ENCODE data around the gene PAGE3.

Gene PAGE3, protein sequence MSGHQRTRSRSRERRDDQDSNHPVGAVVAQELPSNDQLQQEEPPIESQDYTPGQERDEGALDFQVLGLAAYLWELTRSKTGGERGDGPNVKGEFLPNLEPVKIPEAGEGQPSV

DNA sequence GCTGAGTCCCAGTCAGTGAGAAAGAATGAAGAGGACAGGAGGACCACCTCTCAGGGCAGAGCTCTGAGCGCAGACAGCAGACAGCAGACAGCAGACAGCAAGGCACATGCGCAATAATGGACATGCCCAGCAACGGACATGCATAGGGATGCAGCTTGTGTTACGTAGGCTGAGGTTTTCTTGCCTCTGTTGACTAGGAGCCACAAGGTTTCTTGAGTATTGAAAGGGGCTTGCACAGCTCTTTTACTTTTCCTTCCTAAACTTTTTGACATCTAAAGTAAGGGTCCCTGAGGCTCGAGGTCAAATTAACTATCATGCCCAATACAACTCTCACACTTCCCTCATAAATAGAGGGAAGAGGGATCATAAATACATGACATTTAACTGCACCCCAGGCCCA lies at the start of gene PAGE3:
Gene PAGE3 (minus strand): TSS at position 101 of the 400 bp plus-strand sequence. CDS start 1,013 bp downstream, outside the sequence.
- Histone ChIP-seq H3K4me1 (ENCODE audit: control insufficient read depth, insufficient read depth, low read length) (no peaks in the 10 kb centered on the region), H3K9me3 (ENCODE audit: control insufficient read depth, insufficient read depth, low read depth, low read length) (no peaks in the 10 kb centered on the region), H3K27ac (ENCODE audit: extremely low read depth, low read depth, low read length) (no peak within 1 kb of the TSS), H3K36me3 (ENCODE audit: control insufficient read depth in 2 of 2, insufficient read depth in 1 of 2, low read length in 2 of 2) (no peaks in the 10 kb centered on the region), H3K4me3 (ENCODE audit: low read depth, low read length) (no peak within 1 kb of the TSS)
- TF ChIP-seq ZNF248 (tag by site-specific recombination; IDR thresholded peaks at IDR 0.05): no peak
- no peak for TF ChIP-seq ZBTB44 (tag by site-specific recombination; IDR thresholded peaks at IDR 0.05)
- TF ChIP-seq ZNF596 (tag by site-specific recombination; IDR thresholded peaks at IDR 0.05): no peak
- TF ChIP-seq EGR2 (tag by site-specific recombination; IDR thresholded peaks at IDR 0.05; ENCODE audit: low read depth): no peak
- no peak for TF ChIP-seq REPIN1 (tag by site-specific recombination; IDR thresholded peaks at IDR 0.05; ENCODE audit: low read depth)
- TF ChIP-seq, protein P1, sequence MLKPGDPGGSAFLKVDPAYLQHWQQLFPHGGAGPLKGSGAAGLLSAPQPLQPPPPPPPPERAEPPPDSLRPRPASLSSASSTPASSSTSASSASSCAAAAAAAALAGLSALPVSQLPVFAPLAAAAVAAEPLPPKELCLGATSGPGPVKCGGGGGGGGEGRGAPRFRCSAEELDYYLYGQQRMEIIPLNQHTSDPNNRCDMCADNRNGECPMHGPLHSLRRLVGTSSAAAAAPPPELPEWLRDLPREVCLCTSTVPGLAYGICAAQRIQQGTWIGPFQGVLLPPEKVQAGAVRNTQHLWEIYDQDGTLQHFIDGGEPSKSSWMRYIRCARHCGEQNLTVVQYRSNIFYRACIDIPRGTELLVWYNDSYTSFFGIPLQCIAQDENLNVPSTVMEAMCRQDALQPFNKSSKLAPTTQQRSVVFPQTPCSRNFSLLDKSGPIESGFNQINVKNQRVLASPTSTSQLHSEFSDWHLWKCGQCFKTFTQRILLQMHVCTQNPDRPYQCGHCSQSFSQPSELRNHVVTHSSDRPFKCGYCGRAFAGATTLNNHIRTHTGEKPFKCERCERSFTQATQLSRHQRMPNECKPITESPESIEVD (tag by site-specific recombination; IDR thresholded peaks at IDR 0.05): no peak
- TF ChIP-seq, protein P2, sequence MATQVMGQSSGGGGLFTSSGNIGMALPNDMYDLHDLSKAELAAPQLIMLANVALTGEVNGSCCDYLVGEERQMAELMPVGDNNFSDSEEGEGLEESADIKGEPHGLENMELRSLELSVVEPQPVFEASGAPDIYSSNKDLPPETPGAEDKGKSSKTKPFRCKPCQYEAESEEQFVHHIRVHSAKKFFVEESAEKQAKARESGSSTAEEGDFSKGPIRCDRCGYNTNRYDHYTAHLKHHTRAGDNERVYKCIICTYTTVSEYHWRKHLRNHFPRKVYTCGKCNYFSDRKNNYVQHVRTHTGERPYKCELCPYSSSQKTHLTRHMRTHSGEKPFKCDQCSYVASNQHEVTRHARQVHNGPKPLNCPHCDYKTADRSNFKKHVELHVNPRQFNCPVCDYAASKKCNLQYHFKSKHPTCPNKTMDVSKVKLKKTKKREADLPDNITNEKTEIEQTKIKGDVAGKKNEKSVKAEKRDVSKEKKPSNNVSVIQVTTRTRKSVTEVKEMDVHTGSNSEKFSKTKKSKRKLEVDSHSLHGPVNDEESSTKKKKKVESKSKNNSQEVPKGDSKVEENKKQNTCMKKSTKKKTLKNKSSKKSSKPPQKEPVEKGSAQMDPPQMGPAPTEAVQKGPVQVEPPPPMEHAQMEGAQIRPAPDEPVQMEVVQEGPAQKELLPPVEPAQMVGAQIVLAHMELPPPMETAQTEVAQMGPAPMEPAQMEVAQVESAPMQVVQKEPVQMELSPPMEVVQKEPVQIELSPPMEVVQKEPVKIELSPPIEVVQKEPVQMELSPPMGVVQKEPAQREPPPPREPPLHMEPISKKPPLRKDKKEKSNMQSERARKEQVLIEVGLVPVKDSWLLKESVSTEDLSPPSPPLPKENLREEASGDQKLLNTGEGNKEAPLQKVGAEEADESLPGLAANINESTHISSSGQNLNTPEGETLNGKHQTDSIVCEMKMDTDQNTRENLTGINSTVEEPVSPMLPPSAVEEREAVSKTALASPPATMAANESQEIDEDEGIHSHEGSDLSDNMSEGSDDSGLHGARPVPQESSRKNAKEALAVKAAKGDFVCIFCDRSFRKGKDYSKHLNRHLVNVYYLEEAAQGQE (tag by site-specific recombination; IDR thresholded peaks at IDR 0.05): no peak
- TF ChIP-seq ZNF777 (tag by site-specific recombination; IDR thresholded peaks at IDR 0.05; ENCODE audit: borderline replicate concordance): no peak
- TF ChIP-seq FEZF1 (tag by site-specific recombination; IDR thresholded peaks at IDR 0.05): no peak
- POLR2A ChIA-PET: interaction anchor here (0.6 kb wide), 1 partner anchor 470 kb away, joined by 3 read pairs; no protein-coding TSS in a partner anchor
- CTCF ChIA-PET: interaction anchor here (0.6 kb wide), 1 partner anchor 152 kb away, joined by 3 read pairs; no protein-coding TSS in a partner anchor

- Histone ChIP-seq H3K4me3 (ENCODE audit: low read depth, low read length) (no peak overlapping the region), H3K4me1 (ENCODE audit: control insufficient read depth, insufficient read depth, low read length) (no peaks in the 10 kb centered on the region), H3K36me3 (ENCODE audit: control insufficient read depth in 2 of 2, insufficient read depth in 1 of 2, low read length in 2 of 2) (no peaks in the 10 kb centered on the region), H3K9me3 (ENCODE audit: control insufficient read depth, insufficient read depth, low read depth, low read length) (no peaks in the 10 kb centered on the region), H3K27ac (ENCODE audit: extremely low read depth, low read depth, low read length) (no peak overlapping the region)
- POLR2A ChIA-PET: no interaction called here
- CTCF ChIA-PET: interaction anchor here (0.6 to 0.8 kb wide), 2 partner anchors 28 to 805 kb away, joined by 3 to 4 read pairs; no protein-coding TSS in a partner anchor
- no peak for TF ChIP-seq ZNF292 (tag by site-specific recombination; IDR thresholded peaks at IDR 0.05; ENCODE audit: borderline replicate concordance, low read depth)
- TF ChIP-seq BCL11B (tag by site-specific recombination; IDR thresholded peaks at IDR 0.05; ENCODE audit: low read depth): no peak
- TF ChIP-seq ZNF274 (IDR thresholded peaks at IDR 0.05; ENCODE audit: low read length): no peak
- TF ChIP-seq ZNF274 (tag by site-specific recombination; IDR thresholded peaks at IDR 0.05; ENCODE audit: borderline replicate concordance): no peak
- TF ChIP-seq ZNF555 (tag by site-specific recombination; conservative IDR thresholded peaks at IDR 0.05): no peak
- TF ChIP-seq, protein P3, sequence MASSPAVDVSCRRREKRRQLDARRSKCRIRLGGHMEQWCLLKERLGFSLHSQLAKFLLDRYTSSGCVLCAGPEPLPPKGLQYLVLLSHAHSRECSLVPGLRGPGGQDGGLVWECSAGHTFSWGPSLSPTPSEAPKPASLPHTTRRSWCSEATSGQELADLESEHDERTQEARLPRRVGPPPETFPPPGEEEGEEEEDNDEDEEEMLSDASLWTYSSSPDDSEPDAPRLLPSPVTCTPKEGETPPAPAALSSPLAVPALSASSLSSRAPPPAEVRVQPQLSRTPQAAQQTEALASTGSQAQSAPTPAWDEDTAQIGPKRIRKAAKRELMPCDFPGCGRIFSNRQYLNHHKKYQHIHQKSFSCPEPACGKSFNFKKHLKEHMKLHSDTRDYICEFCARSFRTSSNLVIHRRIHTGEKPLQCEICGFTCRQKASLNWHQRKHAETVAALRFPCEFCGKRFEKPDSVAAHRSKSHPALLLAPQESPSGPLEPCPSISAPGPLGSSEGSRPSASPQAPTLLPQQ (tag by site-specific recombination; IDR thresholded peaks at IDR 0.05): no peak
- TF ChIP-seq ZNF132 (tag by site-specific recombination; IDR thresholded peaks at IDR 0.05; ENCODE audit: borderline replicate concordance): no peak
Measured at GRCh38 chrX:55312655-55313054, 47.9 kb upstream of the PAGE3 start.
